ENCODE data around the gene ZNF587B. TPM values are rescaled to one million over a fixed set of nuclear protein-coding genes. Genes with fewer than 3 reads are reported as not detected.
A peak's percentile ranks its signal among the peaks of the same experiment; 100 is the strongest.
"Not testable (repeated sequence)": the region's sequence is repeated elsewhere in the genome, so short reads cannot be mapped to it uniquely, and the experiment has no call there.

The ZNF587B gene
- total RNA-seq, 1 donor from 2014 or later: 17.9 TPM

DNA sequence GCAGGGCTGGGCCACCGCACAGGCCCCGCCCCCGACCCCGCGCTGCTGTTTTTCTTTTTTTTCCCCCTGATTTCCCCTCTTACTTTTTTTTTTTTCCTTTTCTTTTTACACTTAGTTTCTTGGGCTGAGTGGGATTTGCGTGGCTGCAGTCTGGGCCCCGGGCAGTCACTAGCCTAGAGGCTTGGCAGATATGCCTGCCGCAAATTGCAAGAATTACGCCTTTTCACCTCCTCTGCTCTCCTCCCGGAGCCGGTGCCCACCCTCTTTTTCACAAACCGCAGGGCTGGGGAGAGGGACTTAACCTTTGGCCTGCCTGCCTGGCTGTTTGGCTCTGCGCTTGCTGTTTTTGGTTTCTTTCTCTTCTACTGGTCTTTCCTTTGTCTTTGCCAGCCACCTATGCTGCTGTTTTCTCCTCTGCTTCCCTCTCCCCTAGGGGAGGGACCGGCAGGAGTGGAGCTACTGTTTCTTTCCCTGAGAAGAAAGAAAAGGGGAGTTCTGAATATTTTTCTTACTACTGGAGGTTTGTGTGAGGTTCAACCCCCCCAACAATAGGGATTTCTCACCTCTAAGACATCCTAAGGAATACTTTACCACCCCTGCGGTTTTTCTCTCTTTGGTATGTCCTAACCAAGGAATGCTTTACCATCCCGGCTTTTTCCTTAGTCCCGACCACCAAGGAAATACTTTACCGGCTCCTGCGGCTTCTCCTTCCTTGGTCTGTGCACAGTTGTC is 26.3 kb upstream of the ZNF587B start:
- no peaks in the 10 kb centered on the region for H3K27me3 ChIP-seq (ENCODE audit: insufficient read depth, low read length)
- Mint-ChIP-seq H3K36me3 (ENCODE audit: low read depth, unreplicated experiment) (peaks cover 25% of the 10 kb centered on the region), H3K4me3 (ENCODE audit: unreplicated experiment) (peak overlapping the region; percentile 91), H3K27me3 (ENCODE audit: low read depth, unreplicated experiment) (no peaks in the 10 kb centered on the region), H3K9me3 (ENCODE audit: unreplicated experiment) (no peaks in the 10 kb centered on the region), H3K4me1 (ENCODE audit: low read depth, unreplicated experiment) (peaks cover 33% of the 10 kb centered on the region), H3K27ac (ENCODE audit: unreplicated experiment) (peak overlapping the region; percentile 99)
- H3K4me3 ChIP-seq (ENCODE audit: insufficient read depth, low read depth, low read length): peak overlapping the region; percentile 96
- peak overlapping the region; percentile 94 for H3K27ac ChIP-seq (ENCODE audit: low read depth, low read length)
- peak overlapping the region; percentile 81 for H2AFZ ChIP-seq (ENCODE audit: low read depth, low read length)
- peak overlapping the region; percentile 99 for H3K4me2 ChIP-seq (ENCODE audit: low read length)
- DNase-seq (ENCODE audit: low read depth) (peak; percentile 99), FAIRE-seq (peak; percentile 9)
- H3K36me3 ChIP-seq (ENCODE audit: insufficient read depth, low read length): peaks cover 14% of the 10 kb centered on the region
- no peaks in the 10 kb centered on the region for H4K20me1 ChIP-seq (ENCODE audit: insufficient read depth, low read length)
- TF ChIP-seq, protein P1, sequence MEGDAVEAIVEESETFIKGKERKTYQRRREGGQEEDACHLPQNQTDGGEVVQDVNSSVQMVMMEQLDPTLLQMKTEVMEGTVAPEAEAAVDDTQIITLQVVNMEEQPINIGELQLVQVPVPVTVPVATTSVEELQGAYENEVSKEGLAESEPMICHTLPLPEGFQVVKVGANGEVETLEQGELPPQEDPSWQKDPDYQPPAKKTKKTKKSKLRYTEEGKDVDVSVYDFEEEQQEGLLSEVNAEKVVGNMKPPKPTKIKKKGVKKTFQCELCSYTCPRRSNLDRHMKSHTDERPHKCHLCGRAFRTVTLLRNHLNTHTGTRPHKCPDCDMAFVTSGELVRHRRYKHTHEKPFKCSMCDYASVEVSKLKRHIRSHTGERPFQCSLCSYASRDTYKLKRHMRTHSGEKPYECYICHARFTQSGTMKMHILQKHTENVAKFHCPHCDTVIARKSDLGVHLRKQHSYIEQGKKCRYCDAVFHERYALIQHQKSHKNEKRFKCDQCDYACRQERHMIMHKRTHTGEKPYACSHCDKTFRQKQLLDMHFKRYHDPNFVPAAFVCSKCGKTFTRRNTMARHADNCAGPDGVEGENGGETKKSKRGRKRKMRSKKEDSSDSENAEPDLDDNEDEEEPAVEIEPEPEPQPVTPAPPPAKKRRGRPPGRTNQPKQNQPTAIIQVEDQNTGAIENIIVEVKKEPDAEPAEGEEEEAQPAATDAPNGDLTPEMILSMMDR (IDR thresholded peaks at IDR 0.05; ENCODE audit: insufficient read depth, low read depth, low read length): no peak
- TF ChIP-seq EZH2 (IDR thresholded peaks at IDR 0.05; ENCODE audit: insufficient read depth, low read length): no peak
- H3K79me2 ChIP-seq (ENCODE audit: insufficient read depth, low read length): peaks cover 27% of the 10 kb centered on the region
- H3K4me1 ChIP-seq (ENCODE audit: insufficient read depth, low read length): peaks cover 11% of the 10 kb centered on the region
- H3K9ac ChIP-seq (ENCODE audit: low read length): peak overlapping the region; percentile 97
- H3K9me3 ChIP-seq (ENCODE audit: insufficient read depth, low read depth, low read length): peaks cover 3% of the 10 kb centered on the region

DNA sequence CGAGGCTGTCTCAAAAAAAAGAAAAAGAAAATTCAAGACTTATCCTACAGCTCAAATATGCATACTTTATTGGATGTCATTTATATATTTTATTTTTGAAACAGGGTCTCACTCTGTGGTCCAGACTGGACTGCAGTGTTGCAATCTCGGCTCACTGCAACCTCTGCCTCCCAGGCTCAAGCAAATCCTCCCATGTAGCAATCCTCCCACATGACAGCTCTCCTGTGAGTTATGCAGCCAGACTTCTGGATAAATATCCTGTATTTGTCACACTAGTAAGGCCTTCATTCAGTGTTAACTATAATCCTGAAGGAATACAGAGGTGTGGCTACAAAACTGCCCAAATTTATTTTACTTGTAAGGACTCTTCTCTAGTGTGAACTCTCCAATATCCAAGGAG is 22.6 kb upstream of the ZNF587B start:
- FAIRE-seq (no peak), DNase-seq (ENCODE audit: low read depth) (no peak)
- H4K20me1 ChIP-seq (ENCODE audit: insufficient read depth, low read length): no peaks in the 10 kb centered on the region
- no peak overlapping the region for H2AFZ ChIP-seq (ENCODE audit: low read depth, low read length)
- Mint-ChIP-seq H3K9me3 (ENCODE audit: unreplicated experiment) (no peaks in the 10 kb centered on the region), H3K4me1 (ENCODE audit: low read depth, unreplicated experiment) (peaks cover 20% of the 10 kb centered on the region), H3K27ac (ENCODE audit: unreplicated experiment) (peak overlapping the region; percentile 53), H3K4me3 (ENCODE audit: unreplicated experiment) (no peak overlapping the region), H3K27me3 (ENCODE audit: low read depth, unreplicated experiment) (no peaks in the 10 kb centered on the region), H3K36me3 (ENCODE audit: low read depth, unreplicated experiment) (peaks cover 27% of the 10 kb centered on the region)
- H3K27ac ChIP-seq (ENCODE audit: low read depth, low read length): no peak overlapping the region
- H3K4me1 ChIP-seq (ENCODE audit: insufficient read depth, low read length): peaks cover 8% of the 10 kb centered on the region
- TF ChIP-seq EZH2 (IDR thresholded peaks at IDR 0.05; ENCODE audit: insufficient read depth, low read length): no peak
- TF ChIP-seq, protein P1 (IDR thresholded peaks at IDR 0.05; ENCODE audit: insufficient read depth, low read depth, low read length): no peak
- H3K79me2 ChIP-seq (ENCODE audit: insufficient read depth, low read length): peaks cover 10% of the 10 kb centered on the region
- no peak overlapping the region for H3K4me3 ChIP-seq (ENCODE audit: insufficient read depth, low read depth, low read length)
- no peak overlapping the region for H3K9ac ChIP-seq (ENCODE audit: low read length)
- no peaks in the 10 kb centered on the region for H3K27me3 ChIP-seq (ENCODE audit: insufficient read depth, low read length)
- H3K4me2 ChIP-seq (ENCODE audit: low read length): no peak overlapping the region
- peaks cover 3% of the 10 kb centered on the region for H3K9me3 ChIP-seq (ENCODE audit: insufficient read depth, low read depth, low read length)
- peaks cover 12% of the 10 kb centered on the region for H3K36me3 ChIP-seq (ENCODE audit: insufficient read depth, low read length)

DNA sequence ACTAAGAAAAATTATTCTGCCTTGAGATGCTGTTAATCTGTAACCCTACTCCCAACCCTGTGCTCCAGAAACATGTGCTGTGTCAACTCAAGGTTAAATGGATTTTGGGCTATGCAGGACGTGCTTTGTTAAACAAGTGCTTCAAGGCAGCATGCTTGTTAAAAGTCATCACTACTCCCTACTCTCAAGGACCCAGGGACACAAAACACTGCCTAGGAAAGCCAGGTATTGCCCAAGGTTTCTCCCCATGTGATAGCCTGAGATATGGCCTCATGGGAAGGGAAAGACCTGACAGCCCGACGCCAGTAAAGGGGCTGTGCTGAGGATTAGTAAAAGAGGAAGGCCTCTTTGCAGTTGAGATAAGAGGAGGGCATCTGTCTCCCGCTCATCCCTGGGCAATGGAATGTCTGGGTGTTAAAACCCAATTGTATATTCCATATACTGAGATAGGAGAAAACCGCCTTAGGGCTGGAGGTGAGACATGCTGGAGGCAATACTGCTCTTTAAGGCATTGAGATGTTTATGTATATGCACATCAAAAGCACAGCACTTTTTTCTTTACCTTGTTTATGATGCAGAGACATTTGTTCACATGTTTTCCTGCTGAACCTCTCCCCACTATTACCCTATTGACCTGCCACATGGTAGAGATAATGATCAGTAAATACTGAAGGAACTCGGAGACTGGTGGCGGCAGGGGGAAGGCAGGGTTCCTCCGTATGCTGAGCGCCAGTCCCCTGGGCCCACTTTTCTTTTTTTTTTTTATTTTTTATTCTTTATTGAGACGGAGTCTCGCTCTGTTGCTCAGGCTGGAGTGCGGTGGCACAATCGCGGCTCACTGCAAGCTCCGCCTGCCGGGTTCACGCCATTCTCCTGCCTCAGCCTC is 19.4 kb upstream of the ZNF587B start:
- not testable (repeated sequence) for H3K9ac ChIP-seq (ENCODE audit: low read length); H3K9me3 Mint-ChIP-seq (ENCODE audit: unreplicated experiment); H3K4me3 ChIP-seq (ENCODE audit: insufficient read depth, low read depth, low read length); H3K4me2 ChIP-seq (ENCODE audit: low read length); H3K27ac ChIP-seq (ENCODE audit: low read depth, low read length); H3K9me3 ChIP-seq (ENCODE audit: insufficient read depth, low read depth, low read length); DNase-seq (ENCODE audit: low read depth); FAIRE-seq; H3K4me3 Mint-ChIP-seq (ENCODE audit: unreplicated experiment); H3K4me1 ChIP-seq (ENCODE audit: insufficient read depth, low read length); H4K20me1 ChIP-seq (ENCODE audit: insufficient read depth, low read length); H2AFZ ChIP-seq (ENCODE audit: low read depth, low read length); H3K27ac Mint-ChIP-seq (ENCODE audit: unreplicated experiment); H3K27me3 ChIP-seq (ENCODE audit: insufficient read depth, low read length); H3K27me3 Mint-ChIP-seq (ENCODE audit: low read depth, unreplicated experiment)
- H3K79me2 ChIP-seq (ENCODE audit: insufficient read depth, low read length): peaks cover 17% of the 10 kb centered on the region
- H3K36me3 Mint-ChIP-seq (ENCODE audit: low read depth, unreplicated experiment): peaks cover 24% of the 10 kb centered on the region
- peaks cover 18% of the 10 kb centered on the region for H3K4me1 Mint-ChIP-seq (ENCODE audit: low read depth, unreplicated experiment)
- peaks cover 12% of the 10 kb centered on the region for H3K36me3 ChIP-seq (ENCODE audit: insufficient read depth, low read length)

All from astrocyte (in vitro differentiated cells and primary cell).